Glomerular endothelial cell (primary cell): ENCODE data around the gene GPR39. TPM values are rescaled to one million over a fixed set of nuclear protein-coding genes. Genes with fewer than 3 reads are reported as not detected.
"Not testable (repeated sequence)": the region's sequence is repeated elsewhere in the genome, so short reads cannot be mapped to it uniquely, and the experiment has no call there.

ENCODE experiments used
- DNase-seq: peaks from one replicate; pipeline ENCODE4 v3.0.0-alpha.2; 2011; ENCODE audit warnings: low read depth, low spot score; ENCODE audit errors: extremely low read depth
- total RNA-seq: library from RNA; depleted of rRNA; stranded (reverse); fragments of >200 nt; gene quantifications from 2 replicates; pipeline ENCODE4 v1.2.3, GENCODE V29; 2015

Gene GPR39
- total RNA-seq, 1 donor from 2014 or later, result 0.29 TPM

GRCh38 chr2:132488491-132488890 lies 71.9 kb downstream of the GPR39 start:
- no peak for DNase-seq

- no peak for DNase-seq
Observed at GRCh38 chr2:132489150-132489549, 72.5 kb downstream of the GPR39 start.

GRCh38 chr2:132495881-132496280 lies 79.3 kb downstream of the GPR39 start:
- no peak for DNase-seq

- DNase-seq, result no peak
Observed at GRCh38 chr2:132496555-132496954, 80.0 kb downstream of the GPR39 start.

GRCh38 chr2:132497591-132497990 lies 81.0 kb downstream of the GPR39 start:
- DNase-seq, result no peak

- DNase-seq, result no peak
Observed at GRCh38 chr2:132503701-132504100, 87.1 kb downstream of the GPR39 start.

GRCh38 chr2:132515010-132515409 lies 98.4 kb downstream of the GPR39 start:
- no peak for DNase-seq

GRCh38 chr2:132517386-132517785 lies 100.8 kb downstream of the GPR39 start:
- no peak for DNase-seq

- DNase-seq, result no peak
Observed at GRCh38 chr2:132518302-132518701, 101.7 kb downstream of the GPR39 start.

- DNase-seq, result no peak
Observed at GRCh38 chr2:132519566-132519965, 103.0 kb downstream of the GPR39 start.

GRCh38 chr2:132521341-132521740 lies 104.7 kb downstream of the GPR39 start:
- no peak for DNase-seq

- DNase-seq, result no peak
Observed at GRCh38 chr2:132522901-132523300, 106.3 kb downstream of the GPR39 start.

GRCh38 chr2:132537061-132537460 lies 120.5 kb downstream of the GPR39 start:
- not testable (repeated sequence) for DNase-seq

GRCh38 chr2:132538331-132538855 lies 121.8 kb downstream of the GPR39 start:
- DNase-seq, result no peak

- no peak for DNase-seq
Observed at GRCh38 chr2:132540166-132540565, 123.6 kb downstream of the GPR39 start.

- no peak for DNase-seq
Observed at GRCh38 chr2:132542953-132543569, 126.5 kb downstream of the GPR39 start.

GRCh38 chr2:132544006-132544630 lies 127.5 kb downstream of the GPR39 start:
- no peak for DNase-seq

- peak; percentile 39 for DNase-seq
Observed at GRCh38 chr2:132547090-132547687, 130.6 kb downstream of the GPR39 start.

GRCh38 chr2:132549935-132550670 lies 133.5 kb downstream of the GPR39 start:
- no peak for DNase-seq

- DNase-seq, result no peak
Observed at GRCh38 chr2:132550946-132551345, 134.3 kb downstream of the GPR39 start.

GRCh38 chr2:132557694-132558093 lies 141.1 kb downstream of the GPR39 start:
- no peak for DNase-seq
